CD8-positive, alpha-beta memory T cell (primary cell): ENCODE measurements around the gene GGT6. TPM values are rescaled to one million over a fixed set of nuclear protein-coding genes. Genes with fewer than 3 reads are reported as not detected.
A peak's percentile ranks its signal among the peaks of the same experiment; 100 is the strongest.

ENCODE experiments used
- CTCF ChIA-PET: fragments of 350-600 bp; sonication (Branson Sonifier 250); formaldehyde crosslinking; loops from one replicate; lab custom pipeline; 2021; ENCODE audit warnings: antibody characterized with exemption; lab: Charles Lee
- POLR2A ChIA-PET: fragments of 350-600 bp; sonication (Branson Sonifier 250); formaldehyde crosslinking; loops from one replicate; lab custom pipeline; 2021; ENCODE audit warnings: antibody characterized with exemption; lab: Charles Lee
- DNase-seq, 5 donors: peaks; one replicate each; pipeline versions ENCODE4 v3.0.0 to v3.0.0-alpha.2; 2020 to 2022; ENCODE audit warnings: mixed read lengths in 1 of 5
- H3K27ac ChIP-seq: one replicate; pipeline ENCODE4 v1.7.0; 2013; ENCODE audit warnings: low read depth, mild to moderate bottlenecking, low read length, moderate library complexity
- H3K27me3 ChIP-seq: 2 replicates; pipeline ENCODE4 v1.7.0; 2013; ENCODE audit warnings: low read length, mild to moderate bottlenecking; ENCODE audit not compliant: insufficient read depth, poor library complexity, severe bottlenecking
- H3K36me3 ChIP-seq: 2 replicates; pipeline ENCODE4 v1.7.0; 2013; ENCODE audit warnings: mild to moderate bottlenecking, low read length, moderate library complexity; ENCODE audit not compliant: insufficient read depth
- H3K4me1 ChIP-seq: 2 replicates; pipeline ENCODE4 v1.7.0; 2013; ENCODE audit warnings: mild to moderate bottlenecking, low read length, moderate library complexity; ENCODE audit not compliant: insufficient read depth
- H3K4me3 ChIP-seq: 2 replicates; pipeline ENCODE4 v1.7.0; 2013; ENCODE audit warnings: mild to moderate bottlenecking, low read length
- H3K9me3 ChIP-seq: 2 replicates; pipeline ENCODE4 v1.7.0; 2013; ENCODE audit warnings: mild to moderate bottlenecking, low read length
- H3K27ac Mint-ChIP-seq, 8 donors: one replicate each; pipeline ENCODE4 v1.8.0; 2020 to 2021; ENCODE audit warnings: mixed read lengths in 8 of 8, mild to moderate bottlenecking in 6 of 8, inconsistent platforms in 3 of 8, moderate library complexity in 3 of 8
- H3K27me3 Mint-ChIP-seq, 2 donors: one replicate each; pipeline ENCODE4 v1.8.0; 2020 to 2021; ENCODE audit warnings: mixed read lengths in 2 of 2, mild to moderate bottlenecking in 1 of 2, moderate library complexity in 1 of 2
- H3K36me3 Mint-ChIP-seq, 3 donors: one replicate each; pipeline ENCODE4 v1.8.0; 2020 to 2021; ENCODE audit warnings: mixed read lengths in 3 of 3, inconsistent platforms in 1 of 3, mild to moderate bottlenecking in 1 of 3
- H3K4me1 Mint-ChIP-seq, 3 donors: one replicate each; pipeline ENCODE4 v1.8.0; 2020 to 2021; ENCODE audit warnings: mixed read lengths in 3 of 3, inconsistent platforms in 1 of 3, mild to moderate bottlenecking in 1 of 3
- H3K4me3 Mint-ChIP-seq, 7 donors: one replicate each; pipeline ENCODE4 v1.8.0; 2020 to 2021; ENCODE audit warnings: mixed read lengths in 7 of 7, mild to moderate bottlenecking in 6 of 7, moderate library complexity in 4 of 7, inconsistent platforms in 2 of 7
- H3K9me3 Mint-ChIP-seq, 5 donors: one replicate each; pipeline ENCODE4 v1.8.0; 2020 to 2022; ENCODE audit warnings: mixed read lengths in 5 of 5, mild to moderate bottlenecking in 3 of 5, moderate library complexity in 2 of 5, inconsistent platforms in 1 of 5
- polyA plus RNA-seq: library from polyadenylated mRNA; unstranded; fragments of 300-500 nt; fragmentation: Illumina TruSeq; gene quantifications from one replicate; pipeline ENCODE4 v1.2.3, GENCODE V29; 2021
- total RNA-seq, 2 experiments: library from RNA; stranded (reverse); gene quantifications; one replicate each; pipeline ENCODE4 v1.2.3, GENCODE V29; 2021

The GGT6 gene
- total and polyA plus RNA-seq, 3 experiments from 2014 or later, result not detected

DNA sequence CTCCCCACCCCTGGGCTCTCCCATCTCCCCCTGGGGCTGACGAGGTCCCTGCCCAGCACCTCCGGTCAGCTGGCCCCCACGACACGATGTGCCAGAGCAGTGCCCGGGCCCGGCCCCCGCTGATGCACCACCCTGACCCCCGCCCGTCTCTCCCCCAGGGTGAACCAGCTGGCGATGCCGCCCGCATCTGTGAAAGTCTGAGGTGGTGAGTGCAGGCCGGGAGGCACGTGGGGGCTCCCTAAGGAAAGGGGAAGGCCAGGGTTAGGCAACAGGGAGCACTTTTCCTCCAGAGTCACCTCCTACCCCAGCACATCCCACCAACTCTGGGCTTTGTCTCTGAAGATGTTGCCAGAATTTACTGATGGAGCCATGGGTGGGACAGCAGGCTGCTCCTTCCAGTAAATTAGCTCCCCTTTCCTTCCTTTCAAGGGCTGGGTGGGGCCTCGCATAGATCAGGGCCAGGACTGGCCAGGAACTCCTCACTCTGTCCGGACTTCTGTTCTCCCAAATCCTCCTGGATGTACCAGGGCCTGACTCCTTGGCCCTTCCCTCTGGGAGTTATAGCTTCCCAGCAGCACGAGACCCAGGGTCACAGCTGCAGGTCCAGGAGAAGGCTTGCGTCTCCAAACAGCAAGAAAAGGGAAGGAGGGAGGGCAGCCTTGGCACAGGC lies 23.5 kb downstream of the GGT6 start:
- DNase-seq, result no peak
- no peak overlapping the region for H3K4me3 ChIP-seq
- Mint-ChIP-seq H3K4me1 (peaks cover 0 to 9% (median 4%) of the 10 kb centered on the region in 3 donors), H3K27me3 (no peaks in the 10 kb centered on the region), H3K36me3 (peaks cover 0 to 39% (median 0%) of the 10 kb centered on the region in 3 donors), H3K9me3 (no peaks in the 10 kb centered on the region), H3K4me3 (no peak overlapping the region), H3K27ac (no peak overlapping the region)
- H3K27ac ChIP-seq, result no peak overlapping the region
- no peaks in the 10 kb centered on the region for H3K9me3 ChIP-seq
- H3K4me1 ChIP-seq, result no peaks in the 10 kb centered on the region
- peaks cover 7% of the 10 kb centered on the region for H3K36me3 ChIP-seq
- ChIA-PET CTCF (interaction anchor here (2.2 kb wide), 1 partner anchor 89 kb away, joined by 4 read pairs; no protein-coding TSS in a partner anchor), POLR2A (no interaction called here)
- H3K27me3 ChIP-seq, result no peaks in the 10 kb centered on the region

DNA sequence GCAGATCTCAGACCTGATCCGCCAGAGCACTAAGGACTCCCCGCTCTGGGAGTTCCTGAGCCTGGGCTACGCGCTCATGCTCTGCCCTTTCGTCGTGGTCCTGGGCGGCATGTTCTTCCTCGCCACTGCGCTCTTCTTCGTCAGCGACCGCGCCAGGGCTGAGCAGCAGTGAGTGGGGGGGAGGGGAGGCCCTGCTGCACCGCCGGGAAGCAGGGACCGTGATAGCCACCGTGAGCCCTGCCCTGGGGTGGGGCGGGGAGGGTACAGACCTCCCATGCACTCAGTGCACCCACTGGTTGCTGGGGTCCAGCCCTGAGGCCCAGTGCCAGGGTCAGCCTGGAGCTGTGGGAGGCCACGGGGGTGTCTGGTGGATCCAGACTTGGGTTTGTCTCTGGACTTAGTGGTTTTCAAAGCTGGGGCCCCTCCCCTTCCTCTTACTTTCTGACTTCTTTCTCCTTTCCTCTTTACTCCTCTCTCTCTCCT lies 24.1 kb downstream of the GGT6 start:
- H3K4me1 ChIP-seq, result no peaks in the 10 kb centered on the region
- Mint-ChIP-seq H3K36me3 (peaks cover 0 to 34% (median 0%) of the 10 kb centered on the region in 3 donors), H3K4me1 (peaks cover 0 to 9% (median 4%) of the 10 kb centered on the region in 3 donors), H3K27ac (no peak overlapping the region), H3K27me3 (no peaks in the 10 kb centered on the region), H3K4me3 (no peak overlapping the region), H3K9me3 (no peaks in the 10 kb centered on the region)
- no peaks in the 10 kb centered on the region for H3K27me3 ChIP-seq
- no peak for DNase-seq
- ChIA-PET POLR2A (no interaction called here), CTCF (interaction anchor here (2.2 kb wide), 1 partner anchor 90 kb away, joined by 4 read pairs; no protein-coding TSS in a partner anchor)
- no peak overlapping the region for H3K4me3 ChIP-seq
- H3K27ac ChIP-seq, result no peak overlapping the region
- H3K36me3 ChIP-seq, result peaks cover 2% of the 10 kb centered on the region
- H3K9me3 ChIP-seq, result no peaks in the 10 kb centered on the region

- Mint-ChIP-seq H3K36me3 (peaks cover 0 to 29% (median 0%) of the 10 kb centered on the region in 3 donors), H3K27me3 (no peaks in the 10 kb centered on the region), H3K4me1 (peaks cover 0 to 9% (median 4%) of the 10 kb centered on the region in 3 donors), H3K4me3 (no peak overlapping the region), H3K9me3 (no peaks in the 10 kb centered on the region), H3K27ac (peak overlapping the region in 1 of 8 donors; percentile 39)
- CTCF ChIA-PET, result no interaction called here
- POLR2A ChIA-PET, result no interaction called here
- no peak overlapping the region for H3K27ac ChIP-seq
- no peak overlapping the region for H3K4me3 ChIP-seq
- H3K4me1 ChIP-seq, result no peaks in the 10 kb centered on the region
- no peaks in the 10 kb centered on the region for H3K36me3 ChIP-seq
- H3K27me3 ChIP-seq, result no peaks in the 10 kb centered on the region
- no peak for DNase-seq
- H3K9me3 ChIP-seq, result no peaks in the 10 kb centered on the region
Observed at GRCh38 chr17:4535667-4536258, 24.6 kb downstream of the GGT6 start.

- Histone ChIP-seq H3K27ac (no peak overlapping the region), H3K4me1 (no peaks in the 10 kb centered on the region), H3K9me3 (no peaks in the 10 kb centered on the region), H3K36me3 (no peaks in the 10 kb centered on the region), H3K4me3 (no peak overlapping the region), H3K27me3 (no peaks in the 10 kb centered on the region)
- H3K4me3 Mint-ChIP-seq, result no peak overlapping the region
- H3K4me1 Mint-ChIP-seq, result peaks cover 0 to 9% (median 4%) of the 10 kb centered on the region in 3 donors
- ChIA-PET POLR2A (no interaction called here), CTCF (no interaction called here)
- DNase-seq, result no peak
- H3K36me3 Mint-ChIP-seq, result peaks cover 0 to 23% (median 0%) of the 10 kb centered on the region in 3 donors
- no peaks in the 10 kb centered on the region for H3K9me3 Mint-ChIP-seq
- H3K27me3 Mint-ChIP-seq, result peaks cover 0 to 1% of the 10 kb centered on the region in 2 donors
- peak overlapping the region in 1 of 8 donors; percentile 39 for H3K27ac Mint-ChIP-seq
Observed at GRCh38 chr17:4534928-4535666, 25.3 kb downstream of the GGT6 start.

DNA sequence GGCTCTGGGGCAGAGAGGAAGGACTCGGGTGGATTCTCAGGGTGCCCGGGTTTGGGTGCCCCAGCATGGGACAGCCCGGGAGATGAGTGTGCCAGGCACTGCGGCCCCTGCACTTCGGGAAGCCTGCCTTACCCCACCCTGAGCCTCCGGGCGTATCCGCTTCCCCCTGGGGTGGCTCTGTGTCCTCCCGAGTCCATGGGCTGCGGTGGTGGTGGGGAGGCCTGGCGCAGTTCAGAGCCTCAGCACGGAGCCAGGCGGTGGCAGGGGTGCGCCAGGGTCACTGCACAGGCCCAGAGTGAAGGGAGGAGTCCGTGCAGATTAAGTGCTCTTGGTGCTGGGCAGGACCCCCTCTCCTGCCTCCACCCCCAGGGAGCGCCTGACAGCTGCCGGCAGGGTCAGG lies 25.9 kb downstream of the GGT6 start:
- H3K27me3 ChIP-seq, result no peaks in the 10 kb centered on the region
- Mint-ChIP-seq H3K27me3 (peaks cover 0 to 1% of the 10 kb centered on the region in 2 donors), H3K4me1 (peaks cover 0 to 9% (median 2%) of the 10 kb centered on the region in 3 donors), H3K27ac (peak overlapping the region in 1 of 8 donors; percentile 37), H3K4me3 (no peak overlapping the region), H3K36me3 (peaks cover 0 to 17% (median 0%) of the 10 kb centered on the region in 3 donors), H3K9me3 (no peaks in the 10 kb centered on the region)
- H3K36me3 ChIP-seq, result no peaks in the 10 kb centered on the region
- no peaks in the 10 kb centered on the region for H3K9me3 ChIP-seq
- CTCF ChIA-PET, result no interaction called here
- no peak overlapping the region for H3K4me3 ChIP-seq
- H3K4me1 ChIP-seq, result no peaks in the 10 kb centered on the region
- POLR2A ChIA-PET, result interaction anchor here (0.5 kb wide), 1 partner anchor 501 kb away, joined by 3 read pairs; no protein-coding TSS in a partner anchor
- no peak overlapping the region for H3K27ac ChIP-seq
- DNase-seq, result no peak

GRCh38 chr17:4533523-4534504 lies 26.6 kb downstream of the GGT6 start:
- Mint-ChIP-seq H3K4me3 (no peak overlapping the region), H3K36me3 (peaks cover 0 to 12% (median 0%) of the 10 kb centered on the region in 3 donors), H3K27ac (peak overlapping the region in 2 of 8 donors; percentile 37 to 84), H3K27me3 (peaks cover 0 to 1% of the 10 kb centered on the region in 2 donors), H3K4me1 (peaks cover 0 to 9% (median 2%) of the 10 kb centered on the region in 3 donors), H3K9me3 (no peaks in the 10 kb centered on the region)
- ChIA-PET POLR2A (interaction anchor here (0.5 kb wide), 1 partner anchor 502 kb away, joined by 3 read pairs; no protein-coding TSS in a partner anchor), CTCF (no interaction called here)
- Histone ChIP-seq H3K36me3 (no peaks in the 10 kb centered on the region), H3K9me3 (no peaks in the 10 kb centered on the region), H3K4me3 (no peak overlapping the region), H3K27ac (no peak overlapping the region), H3K27me3 (no peaks in the 10 kb centered on the region), H3K4me1 (no peaks in the 10 kb centered on the region)
- DNase-seq, result no peak

- Histone ChIP-seq H3K27ac (no peak overlapping the region), H3K4me1 (no peaks in the 10 kb centered on the region), H3K4me3 (no peak overlapping the region), H3K27me3 (no peaks in the 10 kb centered on the region), H3K9me3 (no peaks in the 10 kb centered on the region), H3K36me3 (no peaks in the 10 kb centered on the region)
- no peaks in the 10 kb centered on the region for H3K9me3 Mint-ChIP-seq
- peaks cover 0 to 1% of the 10 kb centered on the region in 2 donors for H3K27me3 Mint-ChIP-seq
- no peak overlapping the region for H3K4me3 Mint-ChIP-seq
- CTCF ChIA-PET, result no interaction called here
- H3K36me3 Mint-ChIP-seq, result peaks cover 0 to 7% (median 0%) of the 10 kb centered on the region in 3 donors
- POLR2A ChIA-PET, result no interaction called here
- no peak for DNase-seq
- H3K4me1 Mint-ChIP-seq, result peaks cover 0 to 9% (median 2%) of the 10 kb centered on the region in 3 donors
- H3K27ac Mint-ChIP-seq, result peak overlapping the region in 1 of 8 donors; percentile 12
Observed at GRCh38 chr17:4532860-4533522, 27.4 kb downstream of the GGT6 start.
